GM12864 (cell line): ENCODE measurements around the gene RPN2.

Experiments
- DNase-seq: peaks from one replicate; pipeline ENCODE4 v3.0.0-alpha.2; 2011; ENCODE audit warnings: low read depth
- H3K4me3 ChIP-seq: 2 replicates; pipeline ENCODE4 v1.5.1; 2011; ENCODE audit warnings: mild to moderate bottlenecking, low read depth, low read length, control low read depth
- CTCF ChIP-seq: IDR thresholded peaks from 2 replicates; pipeline ENCODE4 v1.5.1; 2011; ENCODE audit warnings: low read depth, mild to moderate bottlenecking, moderate library complexity, low read length, control low read depth, inconsistent platforms; ENCODE audit errors: missing control alignments

Gene RPN2

GRCh38 chr20:37220731-37221130 lies 41.6 kb downstream of the RPN2 start:
- TF ChIP-seq CTCF = no peak
- no peak overlapping the region for H3K4me3 ChIP-seq
- DNase-seq = no peak

- H3K4me3 ChIP-seq = no peak overlapping the region
- no peak for DNase-seq
- TF ChIP-seq CTCF = no peak
These were observed 43.0 kb downstream of the RPN2 start for GRCh38 chr20:37222086-37222485.

GRCh38 chr20:37223053-37223452 lies 43.9 kb downstream of the RPN2 start:
- TF ChIP-seq CTCF = no peak
- DNase-seq = no peak
- H3K4me3 ChIP-seq = no peak overlapping the region

GRCh38 chr20:37225146-37225545 lies 46.0 kb downstream of the RPN2 start:
- DNase-seq = no peak
- no peak for TF ChIP-seq CTCF
- H3K4me3 ChIP-seq = no peak overlapping the region

- DNase-seq = no peak
- no peak overlapping the region for H3K4me3 ChIP-seq
- TF ChIP-seq CTCF = no peak
These were observed 47.8 kb downstream of the RPN2 start for GRCh38 chr20:37226889-37227288.

GRCh38 chr20:37228082-37228481 lies 49.0 kb downstream of the RPN2 start:
- H3K4me3 ChIP-seq = no peak overlapping the region
- no peak for TF ChIP-seq CTCF
- no peak for DNase-seq

- H3K4me3 ChIP-seq = no peak overlapping the region
- no peak for DNase-seq
- TF ChIP-seq CTCF = no peak
These were observed 49.5 kb downstream of the RPN2 start for GRCh38 chr20:37228656-37229055.
